HL-60 (cell line): ENCODE measurements around the gene SEC14L2.
A peak's percentile ranks its signal among the peaks of the same experiment; 100 is the strongest.

Source experiments
- DNase-seq, 2 experiments: peaks; one replicate each; pipeline ENCODE4 v3.0.0-alpha.2; 2010 to 2020; ENCODE audit warnings: low read depth in 1 of 2, low spot score in 1 of 2
- H3K27ac ChIP-seq: fragments of 250-450 bp; sonication (Bioruptor Pico); replicated peaks from 2 replicates; pipeline ENCODE4 v1.5.1; 2020; ENCODE audit warnings: mild to moderate bottlenecking, moderate library complexity
- H3K27me3 ChIP-seq: fragments of 250-450 bp; sonication (Bioruptor Pico); 2 replicates; pipeline ENCODE4 v1.5.1; 2021; ENCODE audit warnings: mild to moderate bottlenecking, moderate library complexity; ENCODE audit not compliant: insufficient read depth, poor library complexity, severe bottlenecking
- H3K4me3 ChIP-seq: replicated peaks from 2 replicates; pipeline ENCODE4 v1.5.1; 2011; ENCODE audit warnings: mild to moderate bottlenecking, control low read depth, low read length; ENCODE audit not compliant: insufficient read depth
- GABPA ChIP-seq: IDR thresholded peaks from 2 replicates; pipeline ENCODE4 v1.6.1; 2012; ENCODE audit warnings: low read depth
- POLR2AphosphoS5 ChIP-seq: IDR thresholded peaks from 2 replicates; pipeline ENCODE4 v1.6.1; 2012; ENCODE audit warnings: low read depth
- SPI1 ChIP-seq: IDR thresholded peaks from 2 replicates; pipeline ENCODE4 v1.6.1; 2012; ENCODE audit warnings: low read depth, mild to moderate bottlenecking, borderline replicate concordance
- TF ChIP-seq, protein P1 (sequence below): IDR thresholded peaks from one replicate; pipeline ENCODE4 v1.5.1; 2011; ENCODE audit warnings: low read length, control low read depth, inconsistent platforms; ENCODE audit not compliant: insufficient read depth
- TF ChIP-seq, protein P2 (sequence below): IDR thresholded peaks from 2 replicates; pipeline ENCODE4 v1.6.1; 2012; ENCODE audit warnings: low read depth; ENCODE audit not compliant: insufficient replicate concordance

SEC14L2 gene

DNA sequence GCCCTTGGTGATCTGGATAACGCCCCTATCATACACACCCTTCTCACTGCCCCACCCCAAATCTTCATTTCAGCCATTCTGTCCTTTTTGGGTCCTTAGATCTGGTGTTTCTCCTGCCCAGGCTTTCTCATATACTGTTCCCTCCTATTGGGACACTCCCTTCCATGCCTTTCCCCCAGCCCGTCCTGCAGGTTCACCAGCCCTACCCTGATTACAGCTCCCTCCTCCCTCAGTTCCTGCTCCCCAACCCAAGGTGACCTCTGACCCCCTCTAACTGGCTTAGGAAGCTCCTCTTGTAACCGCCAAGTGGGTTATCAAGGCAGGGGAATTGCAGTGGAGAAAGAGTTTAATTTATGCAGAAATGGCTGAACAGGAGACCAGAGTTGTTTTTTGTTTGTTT is 41.7 kb downstream of the SEC14L2 start:
- H3K4me3 ChIP-seq: no peak overlapping the region
- no peak for TF ChIP-seq GABPA
- TF ChIP-seq, protein P1, sequence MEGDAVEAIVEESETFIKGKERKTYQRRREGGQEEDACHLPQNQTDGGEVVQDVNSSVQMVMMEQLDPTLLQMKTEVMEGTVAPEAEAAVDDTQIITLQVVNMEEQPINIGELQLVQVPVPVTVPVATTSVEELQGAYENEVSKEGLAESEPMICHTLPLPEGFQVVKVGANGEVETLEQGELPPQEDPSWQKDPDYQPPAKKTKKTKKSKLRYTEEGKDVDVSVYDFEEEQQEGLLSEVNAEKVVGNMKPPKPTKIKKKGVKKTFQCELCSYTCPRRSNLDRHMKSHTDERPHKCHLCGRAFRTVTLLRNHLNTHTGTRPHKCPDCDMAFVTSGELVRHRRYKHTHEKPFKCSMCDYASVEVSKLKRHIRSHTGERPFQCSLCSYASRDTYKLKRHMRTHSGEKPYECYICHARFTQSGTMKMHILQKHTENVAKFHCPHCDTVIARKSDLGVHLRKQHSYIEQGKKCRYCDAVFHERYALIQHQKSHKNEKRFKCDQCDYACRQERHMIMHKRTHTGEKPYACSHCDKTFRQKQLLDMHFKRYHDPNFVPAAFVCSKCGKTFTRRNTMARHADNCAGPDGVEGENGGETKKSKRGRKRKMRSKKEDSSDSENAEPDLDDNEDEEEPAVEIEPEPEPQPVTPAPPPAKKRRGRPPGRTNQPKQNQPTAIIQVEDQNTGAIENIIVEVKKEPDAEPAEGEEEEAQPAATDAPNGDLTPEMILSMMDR: no peak
- no peak for TF ChIP-seq SPI1
- no peak for TF ChIP-seq POLR2AphosphoS5
- TF ChIP-seq, protein P2, sequence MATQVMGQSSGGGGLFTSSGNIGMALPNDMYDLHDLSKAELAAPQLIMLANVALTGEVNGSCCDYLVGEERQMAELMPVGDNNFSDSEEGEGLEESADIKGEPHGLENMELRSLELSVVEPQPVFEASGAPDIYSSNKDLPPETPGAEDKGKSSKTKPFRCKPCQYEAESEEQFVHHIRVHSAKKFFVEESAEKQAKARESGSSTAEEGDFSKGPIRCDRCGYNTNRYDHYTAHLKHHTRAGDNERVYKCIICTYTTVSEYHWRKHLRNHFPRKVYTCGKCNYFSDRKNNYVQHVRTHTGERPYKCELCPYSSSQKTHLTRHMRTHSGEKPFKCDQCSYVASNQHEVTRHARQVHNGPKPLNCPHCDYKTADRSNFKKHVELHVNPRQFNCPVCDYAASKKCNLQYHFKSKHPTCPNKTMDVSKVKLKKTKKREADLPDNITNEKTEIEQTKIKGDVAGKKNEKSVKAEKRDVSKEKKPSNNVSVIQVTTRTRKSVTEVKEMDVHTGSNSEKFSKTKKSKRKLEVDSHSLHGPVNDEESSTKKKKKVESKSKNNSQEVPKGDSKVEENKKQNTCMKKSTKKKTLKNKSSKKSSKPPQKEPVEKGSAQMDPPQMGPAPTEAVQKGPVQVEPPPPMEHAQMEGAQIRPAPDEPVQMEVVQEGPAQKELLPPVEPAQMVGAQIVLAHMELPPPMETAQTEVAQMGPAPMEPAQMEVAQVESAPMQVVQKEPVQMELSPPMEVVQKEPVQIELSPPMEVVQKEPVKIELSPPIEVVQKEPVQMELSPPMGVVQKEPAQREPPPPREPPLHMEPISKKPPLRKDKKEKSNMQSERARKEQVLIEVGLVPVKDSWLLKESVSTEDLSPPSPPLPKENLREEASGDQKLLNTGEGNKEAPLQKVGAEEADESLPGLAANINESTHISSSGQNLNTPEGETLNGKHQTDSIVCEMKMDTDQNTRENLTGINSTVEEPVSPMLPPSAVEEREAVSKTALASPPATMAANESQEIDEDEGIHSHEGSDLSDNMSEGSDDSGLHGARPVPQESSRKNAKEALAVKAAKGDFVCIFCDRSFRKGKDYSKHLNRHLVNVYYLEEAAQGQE: no peak
- no peak for DNase-seq
- H3K27ac ChIP-seq: no peak overlapping the region
- H3K27me3 ChIP-seq: peaks cover 6% of the 10 kb centered on the region

DNA sequence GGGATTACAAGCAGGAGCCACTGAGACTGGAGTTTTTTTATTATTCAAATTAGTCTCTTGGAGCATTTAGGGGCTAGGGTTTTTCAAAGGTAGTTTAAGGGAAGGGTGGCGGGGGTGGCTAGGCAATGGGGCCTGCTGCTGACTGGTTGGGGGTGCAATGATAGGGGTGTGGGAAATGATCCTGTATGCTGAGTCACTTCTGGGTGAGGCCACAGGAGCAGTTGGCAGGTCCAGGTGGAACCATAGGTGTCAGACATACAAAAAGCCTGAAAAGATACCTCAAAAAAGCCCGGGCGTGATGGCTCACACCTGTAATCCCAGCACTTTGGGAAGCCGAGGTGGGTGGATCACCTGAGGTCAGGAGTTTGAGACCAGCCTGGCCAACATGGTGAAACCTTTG is 42.4 kb downstream of the SEC14L2 start:
- peaks cover 11% of the 10 kb centered on the region for H3K27me3 ChIP-seq
- TF ChIP-seq POLR2AphosphoS5: no peak

DNA sequence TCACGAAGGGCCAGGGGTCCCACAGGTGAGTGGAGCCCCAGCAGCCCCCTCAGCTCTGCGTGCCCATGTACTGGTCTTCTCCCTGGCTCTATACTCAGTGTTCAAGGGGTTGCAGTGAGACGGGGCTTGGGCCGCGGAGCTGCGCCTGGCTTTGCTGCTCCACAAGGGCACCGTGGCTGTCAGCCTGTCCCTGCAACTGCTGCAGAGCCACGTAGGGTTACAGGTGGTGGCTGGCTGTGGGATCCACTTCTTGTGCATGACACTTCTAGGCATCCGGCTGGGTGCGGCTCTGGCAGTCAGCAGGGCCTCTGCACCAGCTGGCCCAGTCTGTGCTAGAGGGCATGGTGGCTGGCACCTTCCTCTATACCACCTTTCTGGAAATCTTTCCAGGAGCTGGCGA is 43.0 kb downstream of the SEC14L2 start:
- TF ChIP-seq GABPA: no peak
- no peak overlapping the region for H3K27ac ChIP-seq
- peaks cover 15% of the 10 kb centered on the region for H3K27me3 ChIP-seq

More for the DNA sequence above, 42.4 kb downstream of the SEC14L2 start:
- no peak for DNase-seq
- Histone ChIP-seq H3K4me3 (no peak overlapping the region), H3K27ac (no peak overlapping the region)

DNA sequence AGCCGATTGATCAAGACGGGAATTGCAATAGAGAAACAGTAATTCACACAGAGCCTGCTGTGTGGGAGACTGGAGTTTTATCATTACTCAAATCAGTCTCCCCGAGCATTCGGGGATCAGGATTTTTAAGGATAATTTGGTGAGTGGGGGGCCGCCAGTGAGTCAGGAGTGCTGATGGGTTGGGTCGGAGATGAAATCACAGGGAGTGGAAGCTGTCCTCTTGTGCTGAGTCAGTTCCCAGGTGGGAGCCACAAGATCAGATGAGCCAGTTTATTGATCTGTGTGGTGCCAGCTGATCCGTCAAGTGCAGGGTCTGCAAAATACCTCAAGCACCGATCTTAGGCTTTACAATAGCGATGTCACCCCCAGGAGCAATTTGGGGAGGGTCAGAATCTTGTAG is 44.3 kb downstream of the SEC14L2 start:
- H3K27ac ChIP-seq: no peak overlapping the region
- TF ChIP-seq POLR2AphosphoS5: no peak
- TF ChIP-seq, protein P1: no peak
- TF ChIP-seq, protein P2: no peak
- TF ChIP-seq GABPA: no peak
- TF ChIP-seq SPI1: no peak
- H3K27me3 ChIP-seq: peaks cover 25% of the 10 kb centered on the region
- no peak overlapping the region for H3K4me3 ChIP-seq
- no peak for DNase-seq

More for the DNA sequence above, 43.0 kb downstream of the SEC14L2 start:
- no peak for DNase-seq
- no peak overlapping the region for H3K4me3 ChIP-seq

DNA sequence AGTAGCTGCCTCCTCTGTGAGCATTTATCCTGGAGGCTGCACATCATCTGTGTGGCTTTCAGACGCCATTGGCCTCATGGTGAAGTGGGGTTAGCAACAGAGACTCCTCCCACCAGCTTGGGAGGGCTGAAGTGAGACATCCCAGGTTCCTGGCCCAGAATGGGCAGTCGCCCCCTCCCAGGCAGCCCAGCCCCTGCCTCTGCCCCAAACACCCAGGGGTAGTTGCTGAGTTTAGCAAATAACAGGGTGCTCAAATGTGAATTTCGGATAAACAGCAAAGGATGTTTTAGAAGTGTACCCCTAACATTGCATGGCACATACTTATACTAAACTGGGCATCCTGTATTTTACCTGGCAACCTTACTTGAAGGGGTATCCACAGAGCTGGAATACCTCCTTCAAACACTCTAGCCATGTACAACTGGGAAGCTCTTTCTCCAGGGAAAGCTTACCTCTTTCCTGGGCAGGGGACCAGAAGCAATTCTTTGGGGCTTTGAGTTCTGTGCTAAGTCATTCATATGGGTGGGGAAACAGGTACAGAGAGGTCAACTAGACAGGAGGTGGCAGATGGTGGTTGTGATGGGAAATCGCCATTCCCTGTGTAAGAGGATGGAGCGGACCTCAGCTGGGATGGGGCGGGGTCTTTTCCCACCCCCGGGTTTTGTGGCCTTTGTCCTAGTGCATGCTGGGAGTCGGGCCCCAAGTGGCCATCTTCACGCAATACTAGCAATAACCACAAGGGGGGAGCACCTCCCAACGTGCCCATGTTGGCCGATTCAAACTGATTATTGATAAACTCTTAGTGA is 48.0 kb downstream of the SEC14L2 start:
- TF ChIP-seq, protein P1: peak; percentile 63
- TF ChIP-seq SPI1: no peak
- TF ChIP-seq GABPA: no peak
- TF ChIP-seq, protein P2: no peak
- TF ChIP-seq POLR2AphosphoS5: no peak
- no peak overlapping the region for H3K4me3 ChIP-seq
- peaks cover 28% of the 10 kb centered on the region for H3K27me3 ChIP-seq
- peak; percentile 16 to 36 for DNase-seq
- H3K27ac ChIP-seq: no peak overlapping the region
